Keratinocyte (primary cell): Measurements from ENCODE around the gene GID8. TPM values are rescaled to one million over a fixed set of nuclear protein-coding genes. Genes with fewer than 3 reads are reported as not detected.

Experiments
- DNase-seq: peaks from one replicate; pipeline ENCODE4 v3.0.0-alpha.2; 2011; ENCODE audit warnings: low read depth, missing footprints, low spot score
- FAIRE-seq: peaks from 2 replicates; lab custom pipeline; 2011; peaks lifted over from hg19 to GRCh38; lab: Jason Lieb, UNC
- H2AFZ ChIP-seq: 2 replicates; pipeline ENCODE4 v1.6.0; 2012; ENCODE audit warnings: low read length, control low read depth, inconsistent platforms; ENCODE audit not compliant: control insufficient read depth
- H3K27ac ChIP-seq: 2 replicates; pipeline ENCODE4 v1.5.1; 2011; ENCODE audit warnings: low read length; ENCODE audit not compliant: control insufficient read depth, insufficient read depth
- H3K27me3 ChIP-seq: 3 replicates; pipeline ENCODE4 v1.6.0; 2011; ENCODE audit warnings: low read length; ENCODE audit not compliant: control insufficient read depth, insufficient read depth; ENCODE audit errors: extremely low read depth
- H3K36me3 ChIP-seq, 2 experiments: 2 replicates in 1 of 2; 3 replicates in 1 of 2; pipeline ENCODE4 v1.5.1; 2011; ENCODE audit warnings: low read length in 2 of 2, mild to moderate bottlenecking in 1 of 2; ENCODE audit not compliant: control insufficient read depth in 2 of 2, insufficient read depth in 2 of 2; ENCODE audit errors: extremely low read depth in 1 of 2
- H3K4me1 ChIP-seq: 3 replicates; pipeline ENCODE4 v1.5.1; 2011; ENCODE audit warnings: low read length; ENCODE audit not compliant: control insufficient read depth, insufficient read depth; ENCODE audit errors: extremely low read depth
- H3K4me2 ChIP-seq: 3 replicates; pipeline ENCODE4 v1.6.0; 2011; ENCODE audit warnings: low read depth, low read length; ENCODE audit not compliant: control insufficient read depth, insufficient read depth; ENCODE audit errors: extremely low read depth
- H3K4me3 ChIP-seq, 3 experiments: fragments of 200-600 bp in 1 of 3; sonication (generic) in 1 of 3; 2 replicates in 2 of 3; 3 replicates in 1 of 3; pipeline ENCODE4 v1.5.1; 2011 to 2016; ENCODE audit warnings: low read length in 3 of 3, mild to moderate bottlenecking in 3 of 3, control low read depth in 2 of 3, inconsistent platforms in 1 of 3, low read depth in 1 of 3, mixed read lengths in 1 of 3, mixed run types in 1 of 3, moderate library complexity in 1 of 3; ENCODE audit not compliant: control insufficient read depth in 2 of 3, insufficient read depth in 2 of 3; ENCODE audit errors: extremely low read depth in 1 of 3
- H3K79me2 ChIP-seq: 2 replicates; pipeline ENCODE4 v1.6.0; 2012; ENCODE audit warnings: low read length; ENCODE audit not compliant: control insufficient read depth, insufficient read depth
- H3K9ac ChIP-seq: 3 replicates; pipeline ENCODE4 v1.6.0; 2011; ENCODE audit warnings: low read length; ENCODE audit not compliant: control insufficient read depth, insufficient read depth; ENCODE audit errors: extremely low read depth
- H3K9me1 ChIP-seq: 3 replicates; pipeline ENCODE4 v1.6.0; 2011; ENCODE audit warnings: low read length; ENCODE audit not compliant: control insufficient read depth, insufficient read depth; ENCODE audit errors: extremely low read depth
- H3K9me3 ChIP-seq: 2 replicates; pipeline ENCODE4 v1.5.1; 2012; ENCODE audit warnings: low read depth, low read length; ENCODE audit not compliant: control insufficient read depth
- H4K20me1 ChIP-seq: 3 replicates; pipeline ENCODE4 v1.6.0; 2011; ENCODE audit warnings: low read length; ENCODE audit not compliant: control insufficient read depth, insufficient read depth; ENCODE audit errors: extremely low read depth
- EZH2 ChIP-seq: IDR thresholded peaks from one replicate; pipeline ENCODE4 v1.6.1; 2012; ENCODE audit warnings: inconsistent platforms, mild to moderate bottlenecking, low read length, moderate library complexity
- dilution Hi-C: fragments of 300-500 bp; cut with MboI; formaldehyde crosslinking; loops from one replicate; pipeline ENCODE4 v1.7.0; 2020; ENCODE audit warnings: low sequenced_read_pairs; ENCODE audit not compliant: extremely low pct_ligation_motif_present
- polyA plus RNA-seq, 5 experiments: library from polyadenylated mRNA; depleted of rRNA in 3 of 5; stranded (reverse) in 3 of 5; stranded (forward) in 1 of 5; unstranded in 1 of 5; fragments of >200 nt; gene quantifications; 1 replicate in 1 of 5; 2 replicates in 3 of 5; 3 replicates in 1 of 5; pipeline versions ENCODE4 v1.2.1 to v1.2.3, GENCODE V29; 2011 to 2012; ENCODE audit warnings: missing spikeins in 2 of 5, low read depth in 1 of 5, low replicate concordance in 1 of 5
- TF ChIP-seq, protein P1 (sequence below), 3 experiments: IDR thresholded peaks in 1 of 3; conservative IDR thresholded peaks in 1 of 3; optimal IDR thresholded peaks in 1 of 3; 2 replicates in 2 of 3; 3 replicates in 1 of 3; pipeline versions ENCODE3 to v1.5.1; 2011; ENCODE audit warnings: low read length in 3 of 3, mild to moderate bottlenecking in 3 of 3, moderate library complexity in 2 of 3, control low read depth in 1 of 3, inconsistent platforms in 1 of 3; ENCODE audit not compliant: insufficient read depth in 2 of 3; ENCODE audit errors: extremely low read depth in 1 of 3

Gene GID8
- polyA plus RNA-seq, 1 donor (not counting 4 experiments of a cell fraction or from before 2014, with no cell fraction given): 23.7 TPM

- no peak overlapping the region for H3K9ac ChIP-seq
- no peak overlapping the region for H3K4me3 ChIP-seq
- H3K27me3 ChIP-seq: no peaks in the 10 kb centered on the region
- DNase-seq: no peak
- FAIRE-seq: no peak
- no peaks in the 10 kb centered on the region for H3K9me3 ChIP-seq
- peaks cover 68% of the 10 kb centered on the region for H3K79me2 ChIP-seq
- dilution Hi-C loops: no loop called here
- no peaks in the 10 kb centered on the region for H3K4me1 ChIP-seq
- TF ChIP-seq, protein P1, sequence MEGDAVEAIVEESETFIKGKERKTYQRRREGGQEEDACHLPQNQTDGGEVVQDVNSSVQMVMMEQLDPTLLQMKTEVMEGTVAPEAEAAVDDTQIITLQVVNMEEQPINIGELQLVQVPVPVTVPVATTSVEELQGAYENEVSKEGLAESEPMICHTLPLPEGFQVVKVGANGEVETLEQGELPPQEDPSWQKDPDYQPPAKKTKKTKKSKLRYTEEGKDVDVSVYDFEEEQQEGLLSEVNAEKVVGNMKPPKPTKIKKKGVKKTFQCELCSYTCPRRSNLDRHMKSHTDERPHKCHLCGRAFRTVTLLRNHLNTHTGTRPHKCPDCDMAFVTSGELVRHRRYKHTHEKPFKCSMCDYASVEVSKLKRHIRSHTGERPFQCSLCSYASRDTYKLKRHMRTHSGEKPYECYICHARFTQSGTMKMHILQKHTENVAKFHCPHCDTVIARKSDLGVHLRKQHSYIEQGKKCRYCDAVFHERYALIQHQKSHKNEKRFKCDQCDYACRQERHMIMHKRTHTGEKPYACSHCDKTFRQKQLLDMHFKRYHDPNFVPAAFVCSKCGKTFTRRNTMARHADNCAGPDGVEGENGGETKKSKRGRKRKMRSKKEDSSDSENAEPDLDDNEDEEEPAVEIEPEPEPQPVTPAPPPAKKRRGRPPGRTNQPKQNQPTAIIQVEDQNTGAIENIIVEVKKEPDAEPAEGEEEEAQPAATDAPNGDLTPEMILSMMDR (optimal IDR thresholded peaks at IDR 0.05 in 1 of 3, IDR thresholded peaks at IDR 0.05 in 1 of 3, conservative IDR thresholded peaks at IDR 0.05 in 1 of 3; ENCODE audit: extremely low read depth in 1 of 3, insufficient read depth in 2 of 3, low read length in 3 of 3): no peak
- no peak for TF ChIP-seq EZH2
- H2AFZ ChIP-seq: no peak overlapping the region
- H3K9me1 ChIP-seq: no peaks in the 10 kb centered on the region
- H3K4me2 ChIP-seq: no peak overlapping the region
- H3K27ac ChIP-seq: no peak overlapping the region
- peaks cover 22% of the 10 kb centered on the region for H4K20me1 ChIP-seq
- H3K36me3 ChIP-seq: peaks cover 55 to 77% of the 10 kb centered on the region in 2 experiments
Measured at GRCh38 chr20:62908971-62909791, 28.8 kb upstream of the GID8 start.

GRCh38 chr20:62910217-62910766 lies 27.7 kb upstream of the GID8 start:
- TF ChIP-seq EZH2: no peak
- TF ChIP-seq, protein P1 (optimal IDR thresholded peaks at IDR 0.05 in 1 of 3, IDR thresholded peaks at IDR 0.05 in 1 of 3, conservative IDR thresholded peaks at IDR 0.05 in 1 of 3; ENCODE audit: extremely low read depth in 1 of 3, insufficient read depth in 2 of 3, low read length in 3 of 3): no peak
- FAIRE-seq: no peak
- H3K27me3 ChIP-seq: no peaks in the 10 kb centered on the region
- no peak overlapping the region for H3K4me2 ChIP-seq
- peaks cover 28% of the 10 kb centered on the region for H4K20me1 ChIP-seq
- no peaks in the 10 kb centered on the region for H3K9me3 ChIP-seq
- no peaks in the 10 kb centered on the region for H3K4me1 ChIP-seq
- DNase-seq: no peak
- no peak overlapping the region for H3K4me3 ChIP-seq
- no peaks in the 10 kb centered on the region for H3K9me1 ChIP-seq
- H2AFZ ChIP-seq: no peak overlapping the region
- peaks cover 53 to 73% of the 10 kb centered on the region in 2 experiments for H3K36me3 ChIP-seq
- H3K79me2 ChIP-seq: peaks cover 80% of the 10 kb centered on the region
- dilution Hi-C loops: no loop called here
- no peak overlapping the region for H3K9ac ChIP-seq
- no peak overlapping the region for H3K27ac ChIP-seq
